HUES6 (cell line): ENCODE results near the gene DACH1.

Source experiments
- H3K27ac ChIP-seq: 2 replicates; pipeline ENCODE4 v1.7.0; 2013; ENCODE audit warnings: low read depth, mild to moderate bottlenecking, low read length, inconsistent platforms
- H3K27me3 ChIP-seq: 2 replicates; pipeline ENCODE4 v1.6.1; 2013; ENCODE audit warnings: low read length; ENCODE audit not compliant: control insufficient read depth, insufficient read depth
- H3K36me3 ChIP-seq: 2 replicates; pipeline ENCODE4 v1.6.1; 2013; ENCODE audit warnings: low read length; ENCODE audit not compliant: control insufficient read depth, insufficient read depth
- H3K4me1 ChIP-seq: 2 replicates; pipeline ENCODE4 v1.6.1; 2013; ENCODE audit warnings: low read length; ENCODE audit not compliant: control insufficient read depth, insufficient read depth
- H3K4me3 ChIP-seq: 2 replicates; pipeline ENCODE4 v1.5.1; 2013; ENCODE audit warnings: low read depth, low read length
- H3K9ac ChIP-seq: one replicate; pipeline ENCODE4 v1.6.1; 2013; ENCODE audit warnings: mild to moderate bottlenecking, low read length
- H3K9me3 ChIP-seq: 2 replicates; pipeline ENCODE4 v1.6.1; 2013; ENCODE audit warnings: low read depth, low read length; ENCODE audit not compliant: control insufficient read depth, insufficient read depth

The DACH1 gene

DNA sequence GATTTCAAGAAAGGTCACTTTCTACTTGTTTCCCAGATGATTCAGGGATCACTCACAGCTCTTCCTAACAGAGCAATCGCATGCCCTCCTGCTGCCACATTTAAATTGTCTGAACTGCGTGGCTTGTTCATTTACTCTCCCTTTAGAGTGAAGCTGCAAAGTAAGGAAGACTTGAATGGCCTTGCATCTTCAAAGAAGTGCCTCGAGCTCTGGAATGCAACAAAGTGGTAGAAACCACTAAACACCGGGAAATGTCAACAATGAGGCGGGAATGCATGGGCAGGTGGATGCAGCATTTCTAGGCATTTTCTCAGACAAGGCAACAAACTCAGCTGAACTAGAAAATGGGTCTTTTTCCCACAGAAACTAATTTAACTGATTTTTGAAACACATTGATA lies 10.3 kb upstream of the DACH1 start:
- Histone ChIP-seq H3K27ac (peak overlapping the region; percentile 32; the same call in 1 of the 2 replicates), H3K27me3 (no peaks in the 10 kb centered on the region), H3K36me3 (no peaks in the 10 kb centered on the region), H3K9me3 (peaks cover 3% of the 10 kb centered on the region; the same call in 1 of the 2 replicates), H3K9ac (peak overlapping the region; percentile 25), H3K4me1 (peaks cover 34% of the 10 kb centered on the region), H3K4me3 (peak overlapping the region; percentile 24; the same call in 1 of the 2 replicates)

DNA sequence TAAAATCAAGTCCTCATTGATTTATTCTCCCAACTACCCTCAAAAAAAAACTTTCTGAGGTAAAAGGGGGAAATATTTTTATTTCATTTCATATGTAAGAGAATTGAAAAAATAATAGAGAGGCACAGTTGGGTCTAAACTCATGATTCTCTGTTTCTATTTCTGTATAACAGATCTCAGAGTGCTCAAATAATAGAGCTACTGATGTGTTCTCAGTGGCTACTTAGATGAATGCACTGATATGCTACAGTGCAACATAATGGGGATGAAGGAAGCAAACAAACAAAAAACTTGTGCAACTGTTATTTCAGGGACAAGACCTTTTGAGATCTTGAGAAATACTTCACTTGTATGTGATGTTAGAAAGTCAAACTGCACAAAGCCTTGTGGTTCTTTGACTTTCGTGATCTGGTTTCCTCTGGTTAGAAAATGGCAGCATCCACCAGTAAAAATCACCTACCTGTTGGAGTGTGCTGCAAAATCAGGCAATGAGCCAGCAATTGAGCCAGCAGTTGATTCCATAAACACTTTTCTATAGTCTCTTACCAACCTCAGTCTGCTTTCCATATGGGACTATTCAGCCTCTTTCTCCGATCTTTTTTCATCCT lies 9.7 kb upstream of the DACH1 start:
- H3K9ac ChIP-seq = peak overlapping the region; percentile 25
- H3K27me3 ChIP-seq = peaks cover 3% of the 10 kb centered on the region; the same call in 1 of the 2 replicates
- H3K4me3 ChIP-seq = peak overlapping the region; percentile 24; the same call in 1 of the 2 replicates
- H3K4me1 ChIP-seq = peaks cover 34% of the 10 kb centered on the region
- H3K36me3 ChIP-seq = no peaks in the 10 kb centered on the region
- H3K27ac ChIP-seq = peak overlapping the region; percentile 32; the same call in 1 of the 2 replicates
- H3K9me3 ChIP-seq = 0 out of 2 replicates have a peak, but pooled peaks cover 2% of the 10 kb centered on the region

DNA sequence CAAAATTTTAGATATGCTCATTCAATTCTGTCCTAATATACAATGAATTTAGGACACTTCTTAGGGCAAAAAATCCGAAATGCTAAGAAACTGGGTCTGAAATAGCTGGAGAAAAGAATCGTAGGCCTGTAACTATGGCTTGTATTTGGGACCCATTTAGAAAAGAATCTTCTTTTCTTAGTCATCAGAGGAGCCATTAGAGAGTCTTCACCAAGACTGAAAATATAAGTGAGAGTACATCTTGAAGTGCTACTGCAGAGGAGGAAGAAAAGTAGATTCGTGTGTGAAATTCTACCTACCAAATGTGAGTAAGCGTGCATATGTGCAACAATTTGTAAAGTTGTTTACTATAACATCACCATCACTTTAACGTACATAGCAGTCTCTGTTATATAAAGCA lies 8.8 kb upstream of the DACH1 start:
- no peaks in the 10 kb centered on the region for H3K36me3 ChIP-seq

DNA sequence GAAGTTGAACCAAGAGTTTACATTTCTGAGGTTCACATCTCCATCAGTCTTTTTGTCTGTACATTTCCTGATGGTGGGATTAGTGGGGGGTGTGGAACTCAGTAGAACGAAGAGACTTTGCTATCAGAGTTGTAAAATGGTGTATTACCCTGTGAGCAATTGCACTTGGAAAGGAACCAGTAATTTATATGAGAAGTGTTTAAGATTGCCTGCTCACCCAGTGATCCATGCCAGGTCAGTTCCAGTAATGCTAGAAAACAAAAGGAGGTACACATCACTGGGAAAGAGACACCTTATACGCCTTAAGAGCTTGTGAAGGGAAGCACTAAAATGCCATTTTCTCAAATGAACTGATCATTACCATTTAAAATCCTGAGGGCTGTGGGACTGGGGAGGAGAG lies 7.5 kb upstream of the DACH1 start:
- no peak overlapping the region for H3K9ac ChIP-seq

More for the DNA sequence above, 8.8 kb upstream of the DACH1 start:
- peaks cover 29% of the 10 kb centered on the region for H3K4me1 ChIP-seq
- H3K4me3 ChIP-seq = no peak overlapping the region
- no peak overlapping the region for H3K27ac ChIP-seq
- no peaks in the 10 kb centered on the region for H3K9me3 ChIP-seq
- peaks cover 4% of the 10 kb centered on the region; the same call in 1 of the 2 replicates for H3K27me3 ChIP-seq
- H3K9ac ChIP-seq = no peak overlapping the region

DNA sequence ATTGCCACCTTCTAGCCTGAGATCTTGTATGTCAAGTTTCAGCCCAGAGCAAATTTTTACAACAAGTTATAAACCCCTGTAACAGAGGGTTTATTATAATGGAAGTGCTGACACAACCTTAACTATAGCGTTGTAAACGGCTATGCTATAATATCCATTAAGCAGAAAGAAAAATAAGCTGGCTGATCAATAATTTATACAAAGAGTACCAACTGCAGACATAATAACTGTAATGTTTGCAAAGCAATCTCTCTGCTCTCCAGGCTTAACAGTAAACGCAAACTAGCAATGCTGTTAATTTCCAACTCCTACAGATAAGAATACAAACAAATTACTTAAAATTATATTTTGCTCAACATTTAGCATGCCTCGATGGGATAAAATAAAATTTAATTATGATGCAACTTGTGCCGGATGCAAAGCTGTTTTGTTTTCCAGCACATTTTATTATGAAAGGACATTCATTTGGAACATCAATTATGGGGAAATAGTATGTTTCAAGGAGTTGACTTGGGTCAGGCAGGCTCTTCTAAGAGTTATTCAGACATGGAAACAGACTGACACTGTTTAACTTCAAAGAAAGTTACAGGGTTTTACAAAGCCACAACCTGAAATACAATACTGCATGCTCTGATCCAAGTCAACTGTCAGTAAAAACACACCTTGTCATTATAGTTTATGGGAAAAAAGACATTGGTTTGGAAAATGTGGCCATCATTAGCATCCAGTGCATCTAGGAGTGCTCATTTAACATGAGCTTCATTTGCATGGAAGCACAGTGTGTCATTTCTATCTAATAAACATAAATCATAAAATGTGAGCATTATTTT lies 6.6 kb upstream of the DACH1 start:
- Histone ChIP-seq H3K4me1 (peaks cover 32% of the 10 kb centered on the region), H3K9ac (no peak overlapping the region), H3K36me3 (no peaks in the 10 kb centered on the region), H3K4me3 (no peak overlapping the region), H3K27ac (no peak overlapping the region), H3K27me3 (peaks cover 17% of the 10 kb centered on the region), H3K9me3 (no peaks in the 10 kb centered on the region)

More for the DNA sequence above, 7.5 kb upstream of the DACH1 start:
- Histone ChIP-seq H3K27me3 (peaks cover 9% of the 10 kb centered on the region), H3K36me3 (no peaks in the 10 kb centered on the region), H3K4me1 (peaks cover 32% of the 10 kb centered on the region), H3K4me3 (no peak overlapping the region), H3K27ac (no peak overlapping the region), H3K9me3 (no peaks in the 10 kb centered on the region)

DNA sequence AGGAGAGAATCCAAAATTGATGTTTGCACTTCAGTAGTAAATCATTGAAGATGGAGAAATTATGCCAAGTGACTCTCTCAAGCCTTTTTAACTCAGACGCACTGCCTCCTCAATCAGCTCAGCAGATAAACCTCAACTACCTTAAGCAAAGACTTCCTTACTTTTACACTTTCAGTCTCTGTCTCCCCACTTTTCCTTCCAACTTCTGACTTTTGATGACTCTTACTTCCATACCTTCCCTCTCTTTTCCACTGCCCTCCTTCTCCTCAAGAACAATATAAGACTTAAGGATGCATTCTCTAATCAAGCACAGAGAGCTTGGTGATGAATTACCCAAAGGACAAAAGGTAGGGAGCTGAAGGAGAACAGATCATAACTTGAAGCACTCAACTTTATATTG lies 4.8 kb upstream of the DACH1 start:
- peaks cover 26% of the 10 kb centered on the region for H3K4me1 ChIP-seq
- no peaks in the 10 kb centered on the region for H3K9me3 ChIP-seq
- H3K27ac ChIP-seq = no peak overlapping the region
- H3K27me3 ChIP-seq = peaks cover 35% of the 10 kb centered on the region
- no peaks in the 10 kb centered on the region for H3K36me3 ChIP-seq
- H3K4me3 ChIP-seq = no peak overlapping the region
- H3K9ac ChIP-seq = no peak overlapping the region

DNA sequence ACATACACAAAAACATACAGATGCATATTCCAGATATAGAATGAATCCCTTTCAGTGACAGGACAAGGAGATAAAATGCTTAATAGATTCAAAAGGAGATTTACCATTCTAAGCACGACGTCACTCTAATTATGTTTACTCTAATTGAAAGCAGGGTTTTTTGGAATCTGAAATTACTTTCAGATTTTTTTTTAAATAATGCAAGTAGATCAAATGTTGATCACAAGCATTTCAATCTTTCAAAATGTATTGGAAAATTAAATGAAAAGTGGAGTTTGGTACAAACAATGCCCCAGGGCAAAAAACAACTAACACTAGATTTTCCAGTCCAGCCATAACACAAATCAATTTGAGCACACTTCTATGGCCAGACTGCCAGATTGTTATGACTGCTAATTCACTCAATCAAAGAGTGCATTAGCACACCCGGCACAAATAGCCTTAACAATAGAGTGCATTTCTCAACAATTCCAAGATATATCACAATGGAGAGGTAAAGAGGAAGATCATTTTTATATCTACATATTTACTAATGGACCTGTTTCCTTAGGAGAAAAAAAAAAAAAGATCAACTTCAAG lies 4.3 kb upstream of the DACH1 start:
- peaks cover 40% of the 10 kb centered on the region for H3K27me3 ChIP-seq
- no peaks in the 10 kb centered on the region for H3K36me3 ChIP-seq
- no peaks in the 10 kb centered on the region for H3K9me3 ChIP-seq
- no peak overlapping the region for H3K9ac ChIP-seq
- H3K27ac ChIP-seq = no peak overlapping the region
- no peak overlapping the region for H3K4me3 ChIP-seq
- peaks cover 20% of the 10 kb centered on the region for H3K4me1 ChIP-seq

DNA sequence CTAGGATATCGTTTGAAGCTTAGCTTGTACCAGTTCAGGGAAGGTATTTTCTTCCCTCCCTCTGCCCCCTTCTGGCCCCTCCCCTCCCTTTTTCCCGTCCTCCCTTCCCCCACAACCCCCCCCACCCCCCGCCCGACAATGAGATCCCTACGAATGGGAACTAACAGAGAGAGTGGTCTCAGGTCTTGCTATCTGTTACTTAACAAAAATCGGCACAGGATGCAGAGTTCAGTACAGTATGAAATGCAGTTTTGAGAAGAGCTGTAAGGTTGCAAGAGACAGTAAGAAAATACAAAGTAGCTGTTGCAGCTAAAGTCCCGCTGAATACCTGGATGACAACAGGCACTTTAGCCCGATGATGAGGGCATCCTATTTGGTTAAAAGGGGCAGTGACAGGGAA lies 3.1 kb upstream of the DACH1 start:
- H3K4me3 ChIP-seq = peak overlapping the region; percentile 31

DNA sequence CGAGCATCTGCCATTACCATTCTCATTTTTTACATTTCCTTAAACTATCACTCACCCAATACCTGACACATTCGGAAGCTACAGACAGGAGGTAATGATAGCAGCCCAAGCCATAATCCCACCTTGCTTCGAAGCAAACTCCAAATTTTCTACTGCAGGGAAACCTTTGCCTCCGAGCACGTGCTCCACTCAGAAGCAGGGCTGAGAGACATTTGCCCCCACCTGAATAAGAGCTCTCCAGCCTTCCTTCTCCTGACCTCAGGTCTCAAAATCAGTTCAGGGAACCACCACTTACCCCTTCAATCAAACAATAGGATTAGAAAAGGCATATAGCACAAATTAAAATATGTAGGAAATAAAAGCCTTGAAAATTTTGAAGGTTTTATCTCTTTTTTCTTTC lies 2.3 kb upstream of the DACH1 start:
- no peak overlapping the region for H3K27ac ChIP-seq
- H3K4me3 ChIP-seq = no peak overlapping the region
- H3K4me1 ChIP-seq = peaks cover 11% of the 10 kb centered on the region
- H3K36me3 ChIP-seq = no peaks in the 10 kb centered on the region
- H3K9ac ChIP-seq = no peak overlapping the region
- H3K9me3 ChIP-seq = no peaks in the 10 kb centered on the region
- H3K27me3 ChIP-seq = peaks cover 59% of the 10 kb centered on the region

More for the DNA sequence above, 3.1 kb upstream of the DACH1 start:
- Histone ChIP-seq H3K9ac (no peak overlapping the region), H3K27me3 (peaks cover 51% of the 10 kb centered on the region), H3K36me3 (no peaks in the 10 kb centered on the region), H3K9me3 (no peaks in the 10 kb centered on the region), H3K4me1 (peaks cover 19% of the 10 kb centered on the region), H3K27ac (no peak overlapping the region)

DNA sequence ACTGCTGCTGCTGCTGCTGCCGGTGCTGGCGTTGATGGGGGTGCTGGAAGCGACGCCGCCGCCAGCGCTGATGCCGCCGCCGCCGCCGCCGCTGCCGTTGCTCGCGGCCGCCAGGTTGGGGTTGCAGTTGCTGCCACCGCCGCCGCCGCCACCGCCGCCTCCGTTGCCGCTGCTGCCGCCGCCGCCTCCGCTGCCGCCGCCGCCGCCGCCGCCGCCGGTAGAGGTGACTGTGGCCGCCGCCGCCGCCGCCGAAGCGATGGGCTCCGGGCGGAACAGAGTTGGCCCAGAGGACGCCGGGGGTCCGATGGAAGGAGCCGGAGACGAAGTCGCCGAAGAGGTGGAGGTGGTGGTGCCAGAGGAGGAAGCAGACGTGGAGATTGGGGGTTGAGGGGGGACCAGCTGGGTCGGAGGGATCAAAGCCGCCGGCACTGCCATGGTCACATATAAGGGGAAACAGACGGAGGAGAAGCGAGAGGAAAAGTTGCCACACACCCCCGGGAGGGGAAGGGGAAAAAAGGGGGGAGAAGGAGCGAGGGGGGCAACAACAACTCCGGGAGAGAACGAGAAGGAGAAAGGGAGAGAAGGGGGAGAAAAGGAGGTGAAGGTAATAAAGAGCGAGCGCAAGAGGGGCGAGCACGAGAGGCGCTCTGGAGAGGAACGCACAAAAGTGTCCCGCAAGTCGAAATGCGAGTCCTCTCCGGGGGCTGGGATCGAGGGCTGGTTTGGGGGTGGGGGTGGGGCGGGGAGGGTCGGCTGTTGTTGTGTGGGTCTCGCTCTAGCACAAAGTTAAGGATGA lies 471 bp downstream of the DACH1 start:
- Histone ChIP-seq H3K27ac (no peak overlapping the region), H3K36me3 (no peaks in the 10 kb centered on the region), H3K4me3 (peak overlapping the region; percentile 81), H3K9ac (peak overlapping the region; percentile 61), H3K4me1 (peaks cover 11% of the 10 kb centered on the region), H3K9me3 (no peaks in the 10 kb centered on the region), H3K27me3 (peaks cover 80% of the 10 kb centered on the region)
